CD4-positive, alpha-beta memory T cell (primary cell): ENCODE measurements around the gene SCN5A. TPM values are rescaled to one million over a fixed set of nuclear protein-coding genes. Genes with fewer than 3 reads are reported as not detected.

Source experiments
- CTCF ChIA-PET: fragments of 350-600 bp; sonication (Branson Sonifier 250); formaldehyde crosslinking; loops from one replicate; lab custom pipeline; 2021; ENCODE audit warnings: inconsistent platforms; ENCODE audit not compliant: partially characterized antibody; lab: Charles Lee
- POLR2A ChIA-PET: fragments of 350-600 bp; sonication (Branson Sonifier 250); formaldehyde crosslinking; loops from one replicate; lab custom pipeline; 2021; ENCODE audit not compliant: partially characterized antibody; lab: Charles Lee
- DNase-seq, 5 donors: peaks; one replicate each; pipeline versions ENCODE4 v3.0.0 to v3.0.0-alpha.2; 2020 to 2022; ENCODE audit warnings: mixed read lengths in 1 of 5
- H3K27ac ChIP-seq: one replicate; pipeline ENCODE4 v1.7.0; 2013; ENCODE audit warnings: low read depth, low read length
- H3K27me3 ChIP-seq: 2 replicates; pipeline ENCODE4 v1.7.0; 2013; ENCODE audit warnings: mild to moderate bottlenecking, low read length, moderate library complexity; ENCODE audit not compliant: insufficient read depth
- H3K36me3 ChIP-seq: 2 replicates; pipeline ENCODE4 v1.7.0; 2013; ENCODE audit warnings: mild to moderate bottlenecking, low read length, moderate library complexity; ENCODE audit not compliant: insufficient read depth
- H3K4me1 ChIP-seq: 2 replicates; pipeline ENCODE4 v1.7.0; 2013; ENCODE audit warnings: mild to moderate bottlenecking, low read length, moderate library complexity; ENCODE audit not compliant: insufficient read depth
- H3K4me3 ChIP-seq, 2 donors: one replicate each; pipeline ENCODE4 v1.7.0; 2013; ENCODE audit warnings: low read length in 2 of 2, mild to moderate bottlenecking in 1 of 2
- H3K9me3 ChIP-seq, 2 donors: one replicate each; pipeline ENCODE4 v1.7.0; 2013; ENCODE audit warnings: low read length in 2 of 2, control low read depth in 1 of 2; ENCODE audit not compliant: control insufficient read depth in 1 of 2
- H3K27ac Mint-ChIP-seq, 7 donors: one replicate each; pipeline ENCODE4 v1.8.0; 2020 to 2021; ENCODE audit warnings: mixed read lengths in 7 of 7, mild to moderate bottlenecking in 6 of 7, inconsistent platforms in 3 of 7, moderate library complexity in 3 of 7
- H3K27me3 Mint-ChIP-seq, 2 donors: one replicate each; pipeline ENCODE4 v1.8.0; 2020 to 2021; ENCODE audit warnings: mixed read lengths in 2 of 2
- H3K36me3 Mint-ChIP-seq, 2 donors: one replicate each; pipeline ENCODE4 v1.8.0; 2020 to 2021; ENCODE audit warnings: mixed read lengths in 2 of 2, inconsistent platforms in 1 of 2, mild to moderate bottlenecking in 1 of 2
- H3K4me1 Mint-ChIP-seq, 4 donors: one replicate each; pipeline ENCODE4 v1.8.0; 2020 to 2021; ENCODE audit warnings: mixed read lengths in 4 of 4, mild to moderate bottlenecking in 1 of 4
- H3K4me3 Mint-ChIP-seq, 8 donors: one replicate each; pipeline ENCODE4 v1.8.0; 2020 to 2021; ENCODE audit warnings: mixed read lengths in 8 of 8, mild to moderate bottlenecking in 7 of 8, moderate library complexity in 6 of 8, inconsistent platforms in 3 of 8
- H3K9me3 Mint-ChIP-seq, 8 donors: one replicate each; pipeline ENCODE4 v1.8.0; 2020 to 2021; ENCODE audit warnings: mixed read lengths in 8 of 8, mild to moderate bottlenecking in 5 of 8, inconsistent platforms in 3 of 8, moderate library complexity in 1 of 8
- intact Hi-C: fragments of 100-400 bp; cut with micrococcal nuclease; formaldehyde crosslinking; loops from one replicate; pipeline ENCODE4 v1.15.1; 2023
- polyA plus RNA-seq, 2 donors: library from polyadenylated mRNA; unstranded; fragments of 300-500 nt; fragmentation: Illumina TruSeq; gene quantifications; one replicate each; pipeline ENCODE4 v1.2.3, GENCODE V29; 2021
- total RNA-seq, 2 experiments: library from RNA; stranded (reverse); gene quantifications; one replicate each; pipeline ENCODE4 v1.2.3, GENCODE V29; 2021

Gene SCN5A
- total and polyA plus RNA-seq, 4 experiments from 2014 or later: 0.12 to 0.47 TPM; not detected in 2

- peaks cover 0 to 2% of the 10 kb centered on the region in 2 donors for H3K27me3 Mint-ChIP-seq
Measured at GRCh38 chr3:38610934-38611333, 38.6 kb downstream of the SCN5A start.

DNA sequence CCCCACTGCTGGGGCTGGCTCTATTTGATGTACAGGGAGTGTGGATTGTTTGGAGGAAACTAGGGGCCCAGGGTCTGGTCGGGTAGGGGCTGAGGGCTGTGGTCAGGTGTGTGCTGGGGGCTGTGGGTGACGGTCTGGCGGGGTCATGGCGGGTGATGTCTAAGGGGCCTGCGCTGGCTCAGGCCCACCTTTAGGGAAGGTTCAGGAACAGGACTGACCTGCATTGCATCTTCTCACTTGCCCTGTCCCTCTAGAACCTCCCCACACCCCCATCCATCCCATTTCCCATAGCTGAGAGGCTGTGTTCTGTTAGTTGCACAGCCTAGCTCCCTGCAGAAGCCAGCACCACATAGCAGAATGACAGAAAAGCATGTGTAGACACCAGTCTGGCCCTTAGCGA, 39.1 kb downstream of the SCN5A start:
- Mint-ChIP-seq H3K4me1 (no peaks in the 10 kb centered on the region), H3K27ac (no peak overlapping the region), H3K36me3 (no peaks in the 10 kb centered on the region), H3K4me3 (no peak overlapping the region), H3K27me3 (peaks cover 0 to 2% of the 10 kb centered on the region in 2 donors), H3K9me3 (no peaks in the 10 kb centered on the region)
- H3K9me3 ChIP-seq: no peaks in the 10 kb centered on the region
- no peaks in the 10 kb centered on the region for H3K27me3 ChIP-seq
- H3K27ac ChIP-seq: no peak overlapping the region
- intact Hi-C loops: no loop called here
- ChIA-PET CTCF (no interaction called here), POLR2A (no interaction called here)
- DNase-seq: no peak
- H3K4me1 ChIP-seq: no peaks in the 10 kb centered on the region
- no peak overlapping the region for H3K4me3 ChIP-seq
- H3K36me3 ChIP-seq: no peaks in the 10 kb centered on the region

More at GRCh38 chr3:38610934-38611333, 38.6 kb downstream of the SCN5A start:
- no peak overlapping the region for H3K27ac Mint-ChIP-seq
- H3K9me3 ChIP-seq: no peaks in the 10 kb centered on the region
- no peaks in the 10 kb centered on the region for H3K9me3 Mint-ChIP-seq
- ChIA-PET POLR2A (no interaction called here), CTCF (no interaction called here)
- no peak for DNase-seq
- H3K36me3 Mint-ChIP-seq: no peaks in the 10 kb centered on the region
- no peak overlapping the region for H3K4me3 ChIP-seq
- no peaks in the 10 kb centered on the region for H3K4me1 Mint-ChIP-seq
- intact Hi-C loops: no loop called here
- no peaks in the 10 kb centered on the region for H3K36me3 ChIP-seq
- H3K27ac ChIP-seq: no peak overlapping the region
- H3K27me3 ChIP-seq: no peaks in the 10 kb centered on the region
- no peaks in the 10 kb centered on the region for H3K4me1 ChIP-seq
- H3K4me3 Mint-ChIP-seq: no peak overlapping the region

GRCh38 chr3:38609386-38610111, 39.9 kb downstream of the SCN5A start:
- Histone ChIP-seq H3K4me1 (no peaks in the 10 kb centered on the region), H3K27me3 (no peaks in the 10 kb centered on the region), H3K27ac (no peak overlapping the region), H3K36me3 (no peaks in the 10 kb centered on the region), H3K9me3 (no peaks in the 10 kb centered on the region), H3K4me3 (no peak overlapping the region)
- DNase-seq: no peak
- no peaks in the 10 kb centered on the region for H3K4me1 Mint-ChIP-seq
- no peaks in the 10 kb centered on the region for H3K9me3 Mint-ChIP-seq
- no peaks in the 10 kb centered on the region for H3K36me3 Mint-ChIP-seq
- no peak overlapping the region for H3K4me3 Mint-ChIP-seq
- ChIA-PET CTCF (no interaction called here), POLR2A (no interaction called here)
- no peak overlapping the region for H3K27ac Mint-ChIP-seq
- H3K27me3 Mint-ChIP-seq: peaks cover 0 to 3% of the 10 kb centered on the region in 2 donors
- intact Hi-C loops: no loop called here

GRCh38 chr3:38608961-38609360, 40.5 kb downstream of the SCN5A start:
- CTCF ChIA-PET: no interaction called here
- H3K4me3 ChIP-seq: no peak overlapping the region
- no peak overlapping the region for H3K27ac ChIP-seq
- POLR2A ChIA-PET: no interaction called here
- H3K27me3 ChIP-seq: no peaks in the 10 kb centered on the region
- H3K9me3 ChIP-seq: no peaks in the 10 kb centered on the region
- H3K4me3 Mint-ChIP-seq: no peak overlapping the region
- no peaks in the 10 kb centered on the region for H3K36me3 ChIP-seq
- H3K9me3 Mint-ChIP-seq: no peaks in the 10 kb centered on the region
- no peaks in the 10 kb centered on the region for H3K4me1 Mint-ChIP-seq
- H3K27me3 Mint-ChIP-seq: peaks cover 0 to 3% of the 10 kb centered on the region in 2 donors
- no peaks in the 10 kb centered on the region for H3K4me1 ChIP-seq
- H3K27ac Mint-ChIP-seq: no peak overlapping the region
- no peak for DNase-seq
- no peaks in the 10 kb centered on the region for H3K36me3 Mint-ChIP-seq
- intact Hi-C loops: no loop called here

GRCh38 chr3:38608086-38608775, 41.3 kb downstream of the SCN5A start:
- intact Hi-C loops: no loop called here
- H3K27ac ChIP-seq: no peak overlapping the region
- Mint-ChIP-seq H3K27me3 (peaks cover 0 to 3% of the 10 kb centered on the region in 2 donors), H3K4me3 (no peak overlapping the region), H3K27ac (no peak overlapping the region), H3K4me1 (no peaks in the 10 kb centered on the region), H3K36me3 (no peaks in the 10 kb centered on the region), H3K9me3 (no peaks in the 10 kb centered on the region)
- CTCF ChIA-PET: interaction anchor here (1.8 kb wide), 1 partner anchor 86 kb away, joined by 5 read pairs; no protein-coding TSS in a partner anchor
- no peaks in the 10 kb centered on the region for H3K9me3 ChIP-seq
- no peaks in the 10 kb centered on the region for H3K36me3 ChIP-seq
- no peaks in the 10 kb centered on the region for H3K27me3 ChIP-seq
- no peak overlapping the region for H3K4me3 ChIP-seq
- H3K4me1 ChIP-seq: no peaks in the 10 kb centered on the region
- POLR2A ChIA-PET: no interaction called here
- DNase-seq: no peak

DNA sequence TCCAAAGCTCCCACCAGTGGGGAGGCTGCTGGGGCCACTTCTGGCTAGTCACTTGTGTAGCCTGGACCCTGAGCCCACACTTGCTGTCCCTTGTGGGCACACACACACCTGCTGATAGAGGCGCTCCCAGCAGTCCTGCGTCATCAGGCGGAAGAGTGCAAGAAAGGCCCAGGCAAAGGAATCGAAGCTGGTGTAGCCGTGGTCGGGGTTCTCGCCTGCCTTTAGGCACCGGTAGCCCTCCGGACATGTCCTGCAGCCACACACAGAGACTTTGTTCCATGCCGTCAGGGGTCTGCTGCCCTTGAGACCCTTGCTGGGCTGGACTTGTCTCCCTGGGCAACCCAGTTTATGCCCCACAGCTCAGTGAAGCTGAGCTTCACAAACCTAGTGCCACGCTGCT, 42.9 kb downstream of the SCN5A start:
- H3K36me3 Mint-ChIP-seq: no peaks in the 10 kb centered on the region
- H3K9me3 Mint-ChIP-seq: no peaks in the 10 kb centered on the region
- H3K4me1 ChIP-seq: no peaks in the 10 kb centered on the region
- no peak overlapping the region for H3K4me3 Mint-ChIP-seq
- ChIA-PET CTCF (interaction anchor here (1.8 kb wide), 1 partner anchor 85 kb away, joined by 5 read pairs; no protein-coding TSS in a partner anchor), POLR2A (no interaction called here)
- no peaks in the 10 kb centered on the region for H3K4me1 Mint-ChIP-seq
- H3K9me3 ChIP-seq: no peaks in the 10 kb centered on the region
- H3K36me3 ChIP-seq: no peaks in the 10 kb centered on the region
- intact Hi-C loops: no loop called here
- no peak overlapping the region for H3K4me3 ChIP-seq
- H3K27ac Mint-ChIP-seq: no peak overlapping the region
- no peak for DNase-seq
- H3K27ac ChIP-seq: no peak overlapping the region
- H3K27me3 ChIP-seq: no peaks in the 10 kb centered on the region
- H3K27me3 Mint-ChIP-seq: peaks cover 0 to 3% of the 10 kb centered on the region in 2 donors

DNA sequence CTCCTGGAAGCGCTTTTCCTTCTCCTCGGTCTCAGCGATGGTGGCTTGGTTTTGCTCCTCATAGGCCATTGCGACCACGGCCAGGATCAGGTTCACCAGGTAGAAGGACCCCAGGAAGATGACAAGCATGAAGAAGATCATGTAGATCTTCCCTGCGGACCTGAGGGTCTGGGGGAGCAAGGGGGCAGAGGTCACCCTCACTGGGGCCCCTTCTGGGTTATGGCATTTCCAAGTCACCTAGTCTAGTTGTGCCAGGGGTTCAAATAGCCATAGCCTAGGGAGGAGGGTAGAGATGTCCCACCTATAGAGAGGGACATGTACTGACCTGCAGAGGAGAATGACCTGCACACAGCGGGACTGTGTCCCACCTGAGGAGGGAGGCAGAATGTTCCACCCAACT, 43.5 kb downstream of the SCN5A start:
- CTCF ChIA-PET: no interaction called here
- no peak overlapping the region for H3K27ac Mint-ChIP-seq
- H3K27me3 Mint-ChIP-seq: peaks cover 0 to 3% of the 10 kb centered on the region in 2 donors
- intact Hi-C loops: no loop called here
- Histone ChIP-seq H3K4me3 (no peak overlapping the region), H3K4me1 (no peaks in the 10 kb centered on the region), H3K36me3 (no peaks in the 10 kb centered on the region), H3K9me3 (no peaks in the 10 kb centered on the region), H3K27ac (no peak overlapping the region), H3K27me3 (no peaks in the 10 kb centered on the region)
- no peaks in the 10 kb centered on the region for H3K36me3 Mint-ChIP-seq
- POLR2A ChIA-PET: no interaction called here
- DNase-seq: no peak
- no peaks in the 10 kb centered on the region for H3K4me1 Mint-ChIP-seq
- peaks cover 0 to 3% (median 0%) of the 10 kb centered on the region in 8 donors for H3K9me3 Mint-ChIP-seq
- no peak overlapping the region for H3K4me3 Mint-ChIP-seq
